Neutrophil (primary cell): Measurements from ENCODE around the gene ANGPTL8.

Experiments
- H3K27ac ChIP-seq: fragments of 200-600 bp; sonication (generic); 2 replicates; pipeline ENCODE4 v1.5.1; 2016; ENCODE audit warnings: mild to moderate bottlenecking, moderate library complexity
- H3K27me3 ChIP-seq: fragments of 200-600 bp; sonication (generic); 2 replicates; pipeline ENCODE4 v1.6.0; 2016; ENCODE audit warnings: mild to moderate bottlenecking
- H3K36me3 ChIP-seq: fragments of 200-600 bp; sonication (generic); 2 replicates; pipeline ENCODE4 v1.5.1; 2017
- H3K4me1 ChIP-seq, 2 experiments: fragments of 200-600 bp in 1 of 2; sonication (generic) in 1 of 2; 1 replicate in 1 of 2; 2 replicates in 1 of 2; pipeline versions ENCODE4 v1.5.1 to v1.6.1; 2013 to 2016; ENCODE audit warnings: low read depth in 1 of 2, low read length in 1 of 2, mild to moderate bottlenecking in 1 of 2, moderate library complexity in 1 of 2; ENCODE audit not compliant: control insufficient read depth in 1 of 2, insufficient read depth in 1 of 2
- H3K4me3 ChIP-seq, 2 experiments: fragments of 200-600 bp in 1 of 2; sonication (generic) in 1 of 2; 1 replicate in 1 of 2; 2 replicates in 1 of 2; pipeline ENCODE4 v1.5.1; 2013 to 2016; ENCODE audit warnings: low read depth in 1 of 2, low read length in 1 of 2, mild to moderate bottlenecking in 1 of 2, moderate library complexity in 1 of 2
- H3K9me3 ChIP-seq: fragments of 200-600 bp; sonication (generic); 2 replicates; pipeline ENCODE4 v1.5.1; 2016
- CTCF ChIP-seq: fragments of 200-600 bp; sonication (generic); IDR thresholded peaks from 2 replicates; pipeline ENCODE4 v1.5.1; 2016; ENCODE audit warnings: antibody characterized with exemption

The ANGPTL8 gene, protein sequence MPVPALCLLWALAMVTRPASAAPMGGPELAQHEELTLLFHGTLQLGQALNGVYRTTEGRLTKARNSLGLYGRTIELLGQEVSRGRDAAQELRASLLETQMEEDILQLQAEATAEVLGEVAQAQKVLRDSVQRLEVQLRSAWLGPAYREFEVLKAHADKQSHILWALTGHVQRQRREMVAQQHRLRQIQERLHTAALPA

DNA sequence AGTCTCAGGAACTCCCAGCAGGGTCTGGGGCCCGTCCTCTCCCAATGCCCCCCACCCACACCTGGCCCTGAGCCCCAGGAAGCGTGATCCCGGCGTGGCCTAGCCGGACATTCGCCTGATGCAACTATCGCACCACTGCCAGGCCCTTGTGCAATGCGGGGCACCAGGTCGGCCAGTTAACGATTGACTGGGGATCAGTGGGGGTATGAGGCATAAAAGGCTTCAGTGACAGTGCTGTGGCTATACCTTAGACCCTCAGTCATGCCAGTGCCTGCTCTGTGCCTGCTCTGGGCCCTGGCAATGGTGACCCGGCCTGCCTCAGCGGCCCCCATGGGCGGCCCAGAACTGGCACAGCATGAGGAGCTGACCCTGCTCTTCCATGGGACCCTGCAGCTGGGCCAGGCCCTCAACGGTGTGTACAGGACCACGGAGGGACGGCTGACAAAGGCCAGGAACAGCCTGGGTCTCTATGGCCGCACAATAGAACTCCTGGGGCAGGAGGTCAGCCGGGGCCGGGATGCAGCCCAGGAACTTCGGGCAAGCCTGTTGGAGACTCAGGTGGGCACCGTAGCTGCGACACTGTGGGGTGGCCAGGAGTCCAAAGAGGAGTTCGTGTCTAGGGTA is at the start of gene ANGPTL8:
ANGPTL8 (plus strand) TSS at position 243 of the 624 bp plus-strand sequence; CDS start at position 262, 19 bp downstream.
- peaks cover 3 to 4% of the 10 kb centered on the region in 2 experiments for H3K4me1 ChIP-seq
- no peak within 1 kb of the TSS for H3K27ac ChIP-seq
- H3K27me3 ChIP-seq: peaks cover 18% of the 10 kb centered on the region
- no peak for TF ChIP-seq CTCF
- H3K9me3 ChIP-seq: no peaks in the 10 kb centered on the region
- H3K36me3 ChIP-seq: no peaks in the 10 kb centered on the region
- H3K4me3 ChIP-seq: no peak within 1 kb of the TSS

DNA sequence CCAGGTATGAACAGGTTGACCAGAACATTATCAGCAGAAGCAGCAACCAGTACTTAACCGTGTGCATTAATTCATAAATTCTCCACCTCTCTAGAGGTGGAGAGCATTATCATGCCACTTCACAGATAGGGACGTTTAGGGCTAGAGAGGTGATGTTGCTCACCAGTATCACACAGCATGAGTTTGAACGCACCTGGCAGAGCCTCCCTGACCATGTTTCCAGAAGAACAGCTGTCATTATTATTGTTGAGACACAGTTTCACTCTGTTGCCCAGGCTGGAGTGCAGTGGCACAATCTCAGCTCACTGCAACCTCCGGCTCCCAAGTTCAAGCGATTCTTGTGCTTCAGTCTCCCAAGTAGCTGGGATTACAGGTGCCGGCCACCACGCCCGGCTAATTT is 48.9 kb upstream of the ANGPTL8 start:
- Histone ChIP-seq H3K27me3 (peaks cover 12% of the 10 kb centered on the region), H3K4me3 (no peak overlapping the region), H3K9me3 (no peaks in the 10 kb centered on the region), H3K27ac (no peak overlapping the region), H3K4me1 (no peaks in the 10 kb centered on the region), H3K36me3 (no peaks in the 10 kb centered on the region)
- TF ChIP-seq CTCF: no peak

- Histone ChIP-seq H3K4me3 (no peak overlapping the region), H3K27me3 (peaks cover 20% of the 10 kb centered on the region), H3K27ac (no peak overlapping the region), H3K4me1 (peaks cover 0 to under 1% of the 10 kb centered on the region in 2 experiments), H3K36me3 (no peaks in the 10 kb centered on the region), H3K9me3 (no peaks in the 10 kb centered on the region)
- no peak for TF ChIP-seq CTCF
Observed at GRCh38 chr19:11191273-11191755, 48.1 kb upstream of the ANGPTL8 start.

DNA sequence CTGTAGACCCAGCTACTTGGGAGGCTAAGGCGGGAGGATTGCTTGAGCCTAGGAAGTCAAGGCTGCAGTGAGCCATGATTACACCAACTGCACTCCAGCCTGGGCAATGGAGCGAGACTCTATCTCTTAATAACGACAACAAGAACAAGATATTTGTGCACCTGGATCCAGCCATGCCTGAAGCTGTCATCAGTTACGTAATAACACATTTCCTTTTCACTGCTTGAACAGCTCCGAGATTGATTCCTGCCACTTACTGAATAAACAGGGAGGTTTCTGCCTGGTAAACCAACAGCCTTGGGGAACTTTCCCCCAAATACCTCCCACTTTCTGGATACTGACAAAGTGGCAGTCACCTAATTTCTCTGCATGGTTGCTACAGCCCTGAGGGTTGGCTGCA is 47.5 kb upstream of the ANGPTL8 start:
- Histone ChIP-seq H3K27ac (no peak overlapping the region), H3K4me3 (no peak overlapping the region), H3K9me3 (no peaks in the 10 kb centered on the region), H3K4me1 (peaks cover 5% of the 10 kb centered on the region in 2 experiments), H3K36me3 (no peaks in the 10 kb centered on the region), H3K27me3 (peaks cover 26% of the 10 kb centered on the region)
- TF ChIP-seq CTCF: no peak

- no peak overlapping the region for H3K27ac ChIP-seq
Observed at GRCh38 chr19:11192957-11193939, 46.2 kb upstream of the ANGPTL8 start.

More at GRCh38 chr19:11192957-11193939, 46.2 kb upstream of the ANGPTL8 start:
- Histone ChIP-seq H3K4me1 (peaks cover 12 to 14% of the 10 kb centered on the region in 2 experiments), H3K9me3 (no peaks in the 10 kb centered on the region), H3K4me3 (no peak overlapping the region), H3K27me3 (peaks cover 39% of the 10 kb centered on the region), H3K36me3 (no peaks in the 10 kb centered on the region)
- TF ChIP-seq CTCF: no peak
